ENCODE measurements around the gene LAMA2.

DNA sequence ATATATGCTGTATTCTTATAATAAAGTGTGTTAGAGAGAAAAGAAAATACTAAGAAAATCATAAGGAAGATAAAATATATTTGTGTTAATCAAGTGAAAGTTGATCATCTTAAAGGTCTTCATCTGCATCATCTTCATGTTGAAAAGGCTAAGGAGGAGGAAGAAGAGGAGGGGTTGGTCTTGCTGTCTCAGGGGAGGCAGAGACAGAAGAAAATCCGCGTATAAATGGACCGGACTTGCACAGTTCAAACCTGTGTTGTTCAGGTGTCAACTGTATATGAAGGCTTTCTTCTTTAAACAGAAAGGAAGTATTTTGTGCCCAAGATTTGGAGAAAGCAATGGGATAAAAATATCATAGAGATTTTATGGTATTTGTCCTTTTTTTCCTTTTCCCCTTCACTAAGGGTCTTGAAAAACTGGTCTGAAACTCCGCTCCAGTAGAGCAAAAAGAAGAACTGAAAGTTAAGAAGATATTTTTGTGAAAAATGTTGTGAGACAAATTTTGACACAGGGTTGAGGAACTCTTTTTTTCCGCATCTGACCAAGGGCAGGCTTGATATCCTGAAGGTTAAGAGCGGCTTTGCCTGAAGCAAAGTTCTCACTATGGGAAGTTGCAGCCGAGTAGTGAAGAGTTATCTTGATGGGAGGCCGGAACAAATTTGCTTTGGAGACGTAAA, 350.7 kb downstream of the LAMA2 start:
- no peak for TF ChIP-seq POLR2A (IDR thresholded peaks at IDR 0.05; ENCODE audit: low read length)
- TF ChIP-seq GATA1 (IDR thresholded peaks at IDR 0.05; ENCODE audit: low read depth, low read length) = no peak

All from erythroblast (primary cell).